Naive thymus-derived CD4-positive, alpha-beta T cell (primary cell): ENCODE data around the gene IL31. TPM values are rescaled to one million over a fixed set of nuclear protein-coding genes. Genes with fewer than 3 reads are reported as not detected.
"Not testable (repeated sequence)": the region's sequence is repeated elsewhere in the genome, so short reads cannot be mapped to it uniquely, and the experiment has no call there.

Source experiments
- ATAC-seq: fragments of 150-1000 bp; cut with Tn5 transposase; 2 replicates; pipeline ENCODE4 v1.10.0; 2021; ENCODE audit warnings: mild to moderate bottlenecking, moderate library complexity
- CTCF ChIA-PET: fragments of 350-600 bp; sonication (Branson Sonifier 250); formaldehyde crosslinking; loops from one replicate; lab custom pipeline; 2021; ENCODE audit warnings: antibody characterized with exemption; lab: Charles Lee
- POLR2A ChIA-PET: fragments of 350-600 bp; sonication (Branson Sonifier 250); formaldehyde crosslinking; loops from one replicate; lab custom pipeline; 2021; ENCODE audit warnings: antibody characterized with exemption, inconsistent platforms; lab: Charles Lee
- DNase-seq, 9 donors: peaks; one replicate each; pipeline versions ENCODE4 v3.0.0 to v3.0.0-alpha.2; 2020 to 2022; ENCODE audit warnings: mixed read lengths in 1 of 9
- H3K27ac ChIP-seq: one replicate; pipeline ENCODE4 v1.7.0; 2013; ENCODE audit warnings: mild to moderate bottlenecking, low read depth, low read length, moderate library complexity
- H3K27me3 ChIP-seq, 2 donors: one replicate each; pipeline ENCODE4 v1.7.0; 2013; ENCODE audit warnings: low read length in 2 of 2, mild to moderate bottlenecking in 2 of 2, moderate library complexity in 2 of 2; ENCODE audit not compliant: control insufficient read depth in 2 of 2, insufficient read depth in 2 of 2
- H3K36me3 ChIP-seq, 3 experiments: 1 replicate in 2 of 3; 2 replicates in 1 of 3; pipeline ENCODE4 v1.7.0; 2013; ENCODE audit warnings: low read length in 3 of 3, mild to moderate bottlenecking in 3 of 3, moderate library complexity in 1 of 3; ENCODE audit not compliant: insufficient read depth in 3 of 3, control insufficient read depth in 2 of 3
- H3K4me1 ChIP-seq, 2 donors: one replicate each; pipeline ENCODE4 v1.7.0; 2013; ENCODE audit warnings: low read length in 2 of 2, mild to moderate bottlenecking in 2 of 2, moderate library complexity in 1 of 2; ENCODE audit not compliant: control insufficient read depth in 2 of 2, insufficient read depth in 2 of 2
- H3K4me3 ChIP-seq: 2 replicates; pipeline ENCODE4 v1.7.0; 2013; ENCODE audit warnings: mild to moderate bottlenecking, low read length
- H3K9me3 ChIP-seq, 3 experiments: 1 replicate in 2 of 3; 2 replicates in 1 of 3; pipeline ENCODE4 v1.7.0; 2013; ENCODE audit warnings: low read length in 3 of 3; ENCODE audit not compliant: control insufficient read depth in 2 of 3
- H3K27ac Mint-ChIP-seq, 9 donors: one replicate each; pipeline ENCODE4 v1.8.0; 2020 to 2022; ENCODE audit warnings: mixed read lengths in 9 of 9, mild to moderate bottlenecking in 8 of 9, moderate library complexity in 5 of 9, inconsistent platforms in 2 of 9
- H3K27me3 Mint-ChIP-seq, 5 donors: one replicate each; pipeline ENCODE4 v1.8.0; 2021 to 2022; ENCODE audit warnings: mixed read lengths in 5 of 5, mild to moderate bottlenecking in 1 of 5
- H3K36me3 Mint-ChIP-seq, 5 donors: one replicate each; pipeline ENCODE4 v1.8.0; 2020 to 2022; ENCODE audit warnings: mixed read lengths in 5 of 5, mild to moderate bottlenecking in 3 of 5, inconsistent platforms in 1 of 5
- H3K4me1 Mint-ChIP-seq, 7 donors: one replicate each; pipeline ENCODE4 v1.8.0; 2020 to 2022; ENCODE audit warnings: mixed read lengths in 7 of 7, mild to moderate bottlenecking in 3 of 7, inconsistent platforms in 1 of 7
- H3K4me3 Mint-ChIP-seq, 10 donors: one replicate each; pipeline ENCODE4 v1.8.0; 2020 to 2022; ENCODE audit warnings: mild to moderate bottlenecking in 10 of 10, mixed read lengths in 10 of 10, moderate library complexity in 6 of 10, inconsistent platforms in 2 of 10
- H3K9me3 Mint-ChIP-seq, 11 donors: one replicate each; pipeline ENCODE4 v1.8.0; 2020 to 2022; ENCODE audit warnings: mixed read lengths in 11 of 11, mild to moderate bottlenecking in 4 of 11, inconsistent platforms in 1 of 11, moderate library complexity in 1 of 11
- intact Hi-C, 2 donors: fragments of 100-400 bp; cut with micrococcal nuclease; formaldehyde crosslinking; loops; one replicate each; pipeline ENCODE4 v1.15.1; 2023
- polyA plus RNA-seq, 2 donors: library from polyadenylated mRNA; unstranded; fragments of 300-500 nt; fragmentation: Illumina TruSeq; gene quantifications; one replicate each; pipeline ENCODE4 v1.2.3, GENCODE V29; 2021
- total RNA-seq, 6 experiments: library from RNA in 5 of 6; stranded (reverse) in 5 of 6; gene quantifications; 1 replicate in 5 of 6; 2 replicates in 1 of 6; pipeline ENCODE4 v1.2.3 and lab custom pipeline; 2021 to 2026

Gene IL31
- total and polyA plus RNA-seq, 7 experiments from 2014 or later = not detected

GRCh38 chr12:122185079-122185478, 11.1 kb upstream of the IL31 start:
- Mint-ChIP-seq H3K27me3 (peaks cover 0 to 26% (median 0%) of the 10 kb centered on the region in 5 donors), H3K9me3 (no peaks in the 10 kb centered on the region), H3K36me3 (no peaks in the 10 kb centered on the region), H3K4me1 (peaks cover 0 to 13% (median 5%) of the 10 kb centered on the region in 7 donors), H3K4me3 (peak overlapping the region in 5 of 10 donors; percentile 20 to 80 (median 54)), H3K27ac (peak overlapping the region in 1 of 9 donors; percentile 36)
- H3K4me1 ChIP-seq = peaks cover 0 to 3% of the 10 kb centered on the region in 2 donors
- ChIA-PET CTCF (no interaction called here), POLR2A (no interaction called here)
- no peak for ATAC-seq
- H3K36me3 ChIP-seq = no peaks in the 10 kb centered on the region
- intact Hi-C loops = no loop called here
- DNase-seq = no peak
- no peak overlapping the region for H3K4me3 ChIP-seq
- no peaks in the 10 kb centered on the region for H3K27me3 ChIP-seq
- no peak overlapping the region for H3K27ac ChIP-seq
- no peaks in the 10 kb centered on the region for H3K9me3 ChIP-seq

- Histone ChIP-seq H3K4me3 (no peak overlapping the region), H3K27ac (no peak overlapping the region), H3K4me1 (peaks cover 0 to 3% of the 10 kb centered on the region in 2 donors), H3K27me3 (no peaks in the 10 kb centered on the region), H3K9me3 (no peaks in the 10 kb centered on the region), H3K36me3 (no peaks in the 10 kb centered on the region)
- H3K27ac Mint-ChIP-seq = no peak overlapping the region
- CTCF ChIA-PET = interaction anchor here (1.2 kb wide), 1 partner anchor 17 kb away, joined by 3 read pairs; no protein-coding TSS in a partner anchor
- POLR2A ChIA-PET = no interaction called here
- H3K4me1 Mint-ChIP-seq = peaks cover 0 to 13% (median 5%) of the 10 kb centered on the region in 7 donors
- peaks cover 0 to 26% (median 0%) of the 10 kb centered on the region in 5 donors for H3K27me3 Mint-ChIP-seq
- DNase-seq = no peak
- peak overlapping the region; percentile 33 to 80 (median 54) for H3K4me3 Mint-ChIP-seq
- intact Hi-C loops = no loop called here
- peak; percentile 53 for ATAC-seq
- no peaks in the 10 kb centered on the region for H3K9me3 Mint-ChIP-seq
- H3K36me3 Mint-ChIP-seq = no peaks in the 10 kb centered on the region
Observed at GRCh38 chr12:122184517-122184916, 10.5 kb upstream of the IL31 start.

- Mint-ChIP-seq H3K36me3 (no peaks in the 10 kb centered on the region), H3K4me3 (peak overlapping the region; percentile 18 to 80 (median 54)), H3K4me1 (peaks cover 0 to 13% (median 8%) of the 10 kb centered on the region in 7 donors), H3K27ac (no peak overlapping the region), H3K27me3 (peaks cover 0 to 26% (median 0%) of the 10 kb centered on the region in 5 donors), H3K9me3 (no peaks in the 10 kb centered on the region)
- H3K36me3 ChIP-seq = no peaks in the 10 kb centered on the region
- no peaks in the 10 kb centered on the region for H3K27me3 ChIP-seq
- no peak overlapping the region for H3K27ac ChIP-seq
- DNase-seq (no peak), ATAC-seq (no peak)
- peaks cover 0 to 3% of the 10 kb centered on the region in 2 donors for H3K4me1 ChIP-seq
- H3K4me3 ChIP-seq = no peak overlapping the region
- POLR2A ChIA-PET = no interaction called here
- intact Hi-C loops = no loop called here
- CTCF ChIA-PET = interaction anchor here (1.2 kb wide), 1 partner anchor 16 kb away, joined by 3 read pairs; no protein-coding TSS in a partner anchor
- H3K9me3 ChIP-seq = no peaks in the 10 kb centered on the region
Observed at GRCh38 chr12:122183588-122183940, 9.5 kb upstream of the IL31 start.

- Mint-ChIP-seq H3K36me3 (no peaks in the 10 kb centered on the region), H3K4me1 (peaks cover 0 to 13% (median 8%) of the 10 kb centered on the region in 7 donors), H3K4me3 (peak within 1 kb of the TSS; percentile 72 to 85 (median 80)), H3K27me3 (peaks cover 0 to 26% (median 0%) of the 10 kb centered on the region in 5 donors), H3K9me3 (no peaks in the 10 kb centered on the region), H3K27ac (peak within 1 kb of the TSS in 4 of 9 donors; percentile 21 to 46 (median 39))
- DNase-seq (peak in 7 of 9 donors; percentile 26 to 41 (median 35)), ATAC-seq (peak; percentile 80)
- CTCF ChIA-PET = interaction anchor here (1.2 kb wide), 1 partner anchor 16 kb away, joined by 3 read pairs; no protein-coding TSS in a partner anchor
- POLR2A ChIA-PET = no interaction called here
- Histone ChIP-seq H3K27me3 (no peaks in the 10 kb centered on the region), H3K9me3 (no peaks in the 10 kb centered on the region), H3K27ac (no peak within 1 kb of the TSS), H3K4me3 (peak within 1 kb of the TSS; percentile 50), H3K36me3 (no peaks in the 10 kb centered on the region), H3K4me1 (peaks cover 0 to 3% of the 10 kb centered on the region in 2 donors)
- intact Hi-C loops = no loop called here
Observed at GRCh38 chr12:122182887-122183587, 9.0 kb upstream of the IL31 start, which contains the start of gene LRRC43. LRRC43 (plus strand) TSS chr12:122183123; CDS start chr12:122183145, 22 bp downstream.

- H3K9me3 ChIP-seq, H3K9me3 Mint-ChIP-seq, POLR2A ChIA-PET, H3K27ac Mint-ChIP-seq, DNase-seq, H3K36me3 Mint-ChIP-seq, H3K4me1 Mint-ChIP-seq, H3K27ac ChIP-seq, H3K27me3 ChIP-seq, H3K27me3 Mint-ChIP-seq, H3K36me3 ChIP-seq, CTCF ChIA-PET, H3K4me3 Mint-ChIP-seq, H3K4me1 ChIP-seq, intact Hi-C loops, ATAC-seq, H3K4me3 ChIP-seq: not testable (repeated sequence)
Observed at GRCh38 chr12:122176473-122176872, 2.5 kb upstream of the IL31 start.

- intact Hi-C loops = no loop called here
- ChIA-PET CTCF (interaction anchor here (0.6 kb wide), 1 partner anchor 37 kb away, joined by 3 read pairs; no protein-coding TSS in a partner anchor), POLR2A (no interaction called here)
Observed at GRCh38 chr12:122172262-122172939, 1.6 kb downstream of the IL31 start.

More at GRCh38 chr12:122172262-122172939, 1.6 kb downstream of the IL31 start:
- Mint-ChIP-seq H3K9me3 (no peaks in the 10 kb centered on the region), H3K4me1 (no peaks in the 10 kb centered on the region), H3K36me3 (no peaks in the 10 kb centered on the region), H3K27ac (no peak overlapping the region), H3K4me3 (no peak overlapping the region), H3K27me3 (peaks cover 0 to 5% (median 0%) of the 10 kb centered on the region in 5 donors)
- Histone ChIP-seq H3K36me3 (no peaks in the 10 kb centered on the region), H3K27ac (no peak overlapping the region), H3K27me3 (no peaks in the 10 kb centered on the region), H3K4me3 (no peak overlapping the region), H3K4me1 (no peaks in the 10 kb centered on the region), H3K9me3 (no peaks in the 10 kb centered on the region)
- no peak for DNase-seq
- ATAC-seq = no peak
